K562 (cell line): ENCODE measurements around the gene INPP5D.

Source experiments
- CHD1 ChIP-seq: fragments of 200-600 bp; sonication (generic); IDR thresholded peaks from one replicate; pipeline ENCODE4 v1.6.1; 2012; ENCODE audit warnings: mild to moderate bottlenecking, moderate library complexity, low read length, inconsistent platforms
- ZNF384 ChIP-seq: IDR thresholded peaks from 2 replicates; pipeline ENCODE4 v1.6.1; 2012; ENCODE audit warnings: low read depth, low read length, improper control_type of control experiment
- TF ChIP-seq, protein P1 (sequence below): IDR thresholded peaks from 2 replicates; pipeline ENCODE4 v1.6.1; 2012; ENCODE audit warnings: low read depth, low read length, improper control_type of control experiment, borderline replicate concordance
- TF ChIP-seq, protein P2 (sequence below), 2 experiments: fragments of 450-650 bp; IDR thresholded peaks; 2 replicates each; pipeline ENCODE4 v1.6.1; 2016

DNA sequence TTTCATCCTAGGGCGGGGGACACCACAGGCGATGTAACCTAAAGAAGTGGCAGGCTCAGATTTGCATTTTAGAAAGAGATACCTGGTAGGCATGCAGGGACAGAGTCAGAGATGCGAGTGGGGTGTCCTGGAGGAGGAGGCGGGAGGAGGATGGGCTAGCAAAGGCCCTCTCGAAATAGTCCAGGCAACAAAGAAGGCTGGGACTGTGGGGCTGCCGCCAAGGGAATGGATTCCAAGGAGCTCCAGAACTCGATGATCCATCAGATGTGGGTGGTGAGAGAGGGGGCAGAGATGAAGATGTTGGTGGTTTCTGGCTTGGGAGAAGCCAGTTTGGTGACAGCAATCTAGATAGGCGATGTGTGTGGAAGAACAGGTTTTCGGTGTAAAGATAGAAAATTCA lies 12.5 kb upstream of the INPP5D start:
- TF ChIP-seq ZNF384 (no peak), CHD1 (no peak)
- TF ChIP-seq, protein P1, sequence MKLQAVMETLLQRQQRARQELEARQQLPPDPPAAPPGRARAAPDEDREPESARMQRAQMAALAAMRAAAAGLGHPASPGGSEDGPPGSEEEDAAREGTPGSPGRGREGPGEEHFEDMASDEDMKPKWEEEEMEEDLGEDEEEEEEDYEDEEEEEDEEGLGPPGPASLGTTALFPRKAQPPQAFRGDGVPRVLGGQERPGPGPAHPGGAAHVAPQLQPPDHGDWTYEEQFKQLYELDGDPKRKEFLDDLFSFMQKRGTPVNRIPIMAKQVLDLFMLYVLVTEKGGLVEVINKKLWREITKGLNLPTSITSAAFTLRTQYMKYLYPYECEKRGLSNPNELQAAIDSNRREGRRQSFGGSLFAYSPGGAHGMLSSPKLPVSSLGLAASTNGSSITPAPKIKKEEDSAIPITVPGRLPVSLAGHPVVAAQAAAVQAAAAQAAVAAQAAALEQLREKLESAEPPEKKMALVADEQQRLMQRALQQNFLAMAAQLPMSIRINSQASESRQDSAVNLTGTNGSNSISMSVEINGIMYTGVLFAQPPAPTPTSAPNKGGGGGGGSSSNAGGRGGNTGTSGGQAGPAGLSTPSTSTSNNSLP, result no peak
- TF ChIP-seq, protein P2, sequence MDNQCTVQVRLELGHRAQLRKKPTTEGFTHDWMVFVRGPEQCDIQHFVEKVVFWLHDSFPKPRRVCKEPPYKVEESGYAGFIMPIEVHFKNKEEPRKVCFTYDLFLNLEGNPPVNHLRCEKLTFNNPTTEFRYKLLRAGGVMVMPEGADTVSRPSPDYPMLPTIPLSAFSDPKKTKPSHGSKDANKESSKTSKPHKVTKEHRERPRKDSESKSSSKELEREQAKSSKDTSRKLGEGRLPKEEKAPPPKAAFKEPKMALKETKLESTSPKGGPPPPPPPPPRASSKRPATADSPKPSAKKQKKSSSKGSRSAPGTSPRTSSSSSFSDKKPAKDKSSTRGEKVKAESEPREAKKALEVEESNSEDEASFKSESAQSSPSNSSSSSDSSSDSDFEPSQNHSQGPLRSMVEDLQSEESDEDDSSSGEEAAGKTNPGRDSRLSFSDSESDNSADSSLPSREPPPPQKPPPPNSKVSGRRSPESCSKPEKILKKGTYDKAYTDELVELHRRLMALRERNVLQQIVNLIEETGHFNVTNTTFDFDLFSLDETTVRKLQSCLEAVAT (IDR thresholded peaks at IDR 0.05), result no peak
